ENCODE data around the gene ADAMTS16. TPM values are rescaled to one million over a fixed set of nuclear protein-coding genes. Genes with fewer than 3 reads are reported as not detected.

The ADAMTS16 gene
- polyA plus RNA-seq, 3 donors = 69.6 to 80.2 (median 79.9) TPM

DNA sequence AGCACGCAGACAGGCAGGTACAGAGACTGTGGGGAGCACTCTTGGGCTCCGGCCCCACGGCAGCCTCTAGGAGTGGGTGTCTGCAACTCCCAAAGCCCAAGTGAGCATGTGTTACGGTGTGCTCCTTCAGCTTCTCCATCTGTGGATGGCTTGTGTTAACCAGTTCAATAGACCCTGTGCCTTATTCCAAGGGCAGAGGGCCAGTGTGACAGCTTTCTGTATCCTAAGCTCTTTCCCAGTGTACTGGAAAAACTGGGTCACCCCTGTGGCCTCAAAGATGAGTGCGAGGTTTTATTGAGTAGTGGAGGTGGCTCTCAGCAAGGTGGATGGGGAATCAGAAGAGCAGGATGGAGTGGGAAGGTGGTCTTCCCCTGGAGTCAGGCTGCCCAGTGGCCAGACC lies 78.3 kb downstream of the ADAMTS16 start:
- no peak for DNase-seq

DNA sequence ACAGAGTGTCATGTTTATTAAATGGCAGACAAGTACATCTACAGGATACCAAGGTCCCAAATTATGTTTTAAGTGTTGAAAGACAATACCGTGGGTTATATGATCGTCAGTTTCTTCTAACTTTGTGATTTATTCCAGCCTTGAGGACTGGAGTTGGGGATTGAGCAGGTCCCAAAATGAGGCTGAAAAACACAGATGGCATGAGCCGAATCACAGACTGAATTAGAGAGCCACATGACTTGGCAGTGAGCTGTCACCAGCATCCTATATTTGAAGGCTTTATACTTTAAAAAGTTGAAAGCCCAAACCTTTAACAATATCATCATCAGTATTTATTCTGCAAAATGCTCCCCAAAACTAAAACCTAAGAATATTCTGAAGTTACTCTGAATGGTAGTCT lies 79.4 kb downstream of the ADAMTS16 start:
- no peak for DNase-seq

DNA sequence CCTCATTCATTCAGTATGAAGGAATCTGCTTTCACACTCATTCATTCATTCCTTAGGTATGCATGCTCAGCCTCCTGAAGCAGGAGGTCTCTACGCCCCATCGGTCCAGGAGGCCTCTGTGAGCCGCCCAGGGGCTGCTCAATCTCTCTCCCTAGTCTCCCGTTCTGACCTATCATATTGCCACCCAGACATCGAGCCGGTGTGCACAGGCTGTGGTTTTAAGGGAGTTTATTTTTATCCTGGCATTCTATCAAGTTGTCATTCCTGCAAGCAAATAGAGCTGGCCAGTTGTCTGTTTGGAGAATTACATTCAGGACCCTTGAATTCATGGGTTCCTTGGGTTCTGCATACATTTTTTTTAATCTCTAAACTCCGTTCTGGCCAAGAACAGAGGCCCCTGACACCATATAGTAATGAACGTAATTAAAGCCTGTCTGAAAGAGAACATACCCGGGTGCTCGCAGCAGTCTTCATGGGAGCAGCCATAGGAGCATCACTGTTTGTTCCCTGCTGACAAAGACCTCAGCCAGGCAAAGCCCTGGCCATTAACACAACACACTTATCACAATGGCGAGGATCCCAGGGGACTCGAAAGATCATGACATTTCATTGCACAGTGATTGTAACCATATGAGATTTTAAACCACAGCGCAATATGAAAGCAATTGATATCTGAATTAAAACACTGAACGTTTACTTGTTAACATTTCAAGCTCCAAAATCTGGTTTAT lies 80.9 kb downstream of the ADAMTS16 start:
- no peak for DNase-seq

DNA sequence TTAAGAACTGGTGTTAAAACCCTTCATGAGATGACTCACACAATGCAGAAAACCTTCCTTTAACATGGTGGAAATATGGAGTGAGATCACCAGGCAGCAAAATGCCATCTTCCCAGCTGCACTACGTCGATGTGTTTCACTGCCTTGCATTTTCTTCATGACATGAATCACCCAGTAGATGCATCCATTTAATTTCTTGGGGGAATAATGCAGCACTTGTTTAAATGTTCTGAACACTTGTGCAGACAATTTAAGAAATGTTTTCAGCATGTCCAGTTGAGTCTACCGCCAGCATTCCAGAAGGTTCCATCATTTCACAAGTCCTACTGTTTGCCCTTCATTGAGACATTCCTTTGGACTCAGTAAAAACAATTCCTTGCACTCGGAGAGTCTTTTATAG lies 81.6 kb downstream of the ADAMTS16 start:
- DNase-seq = no peak

DNA sequence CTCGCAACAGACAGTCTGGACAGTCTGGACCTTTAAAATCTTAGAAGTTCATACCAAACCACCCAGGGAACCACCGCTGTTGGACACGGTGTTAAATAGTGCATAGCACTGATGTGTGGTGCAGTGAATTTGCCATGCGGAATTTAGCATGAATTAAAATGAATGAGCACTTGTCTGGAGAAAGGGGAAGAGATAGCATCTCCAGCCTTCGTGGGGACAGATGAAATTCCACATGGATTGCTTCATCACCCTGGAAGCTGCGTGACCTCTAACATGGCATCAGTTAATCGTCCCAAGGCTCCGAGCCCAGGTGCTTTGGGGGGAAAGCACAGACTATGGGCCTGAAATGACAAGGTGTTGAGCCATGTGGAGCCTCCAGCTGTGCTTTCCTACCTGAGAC lies 91.4 kb downstream of the ADAMTS16 start:
- no peak for DNase-seq

DNA sequence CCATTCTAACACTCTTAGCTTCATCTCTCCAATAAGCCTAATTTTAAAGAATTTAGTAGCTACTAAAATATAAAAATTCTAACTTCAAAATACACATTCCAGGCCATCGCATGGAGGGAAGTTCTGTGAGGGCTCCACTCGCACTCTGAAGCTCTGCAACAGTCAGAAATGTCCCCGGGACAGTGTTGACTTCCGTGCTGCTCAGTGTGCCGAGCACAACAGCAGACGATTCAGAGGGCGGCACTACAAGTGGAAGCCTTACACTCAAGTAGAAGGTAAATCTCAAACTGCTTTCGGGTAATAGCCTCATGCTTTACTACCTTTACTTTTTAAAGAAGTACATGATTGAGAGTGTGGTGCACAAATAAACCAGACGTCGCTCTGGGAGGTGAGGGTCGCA lies 94.8 kb downstream of the ADAMTS16 start:
- no peak for DNase-seq

DNA sequence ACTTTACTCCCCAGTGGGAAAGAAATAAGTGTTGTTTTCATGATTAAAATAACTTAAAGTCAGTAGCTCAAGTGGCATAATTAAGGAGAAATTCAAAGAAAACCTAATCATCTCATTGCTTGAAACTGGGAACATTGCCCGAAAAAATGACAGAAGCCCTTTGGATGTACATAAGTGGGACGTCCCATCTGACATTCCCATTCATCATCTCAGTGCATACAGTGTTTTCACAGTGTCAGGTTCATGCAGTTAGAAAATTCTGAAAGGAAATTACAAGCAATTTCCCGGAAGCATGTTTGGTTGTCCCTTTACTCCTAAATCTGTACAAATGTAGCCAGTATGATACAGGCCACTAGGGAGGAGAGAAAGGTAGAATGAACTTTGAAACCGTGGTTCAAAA lies 95.6 kb downstream of the ADAMTS16 start:
- no peak for DNase-seq

DNA sequence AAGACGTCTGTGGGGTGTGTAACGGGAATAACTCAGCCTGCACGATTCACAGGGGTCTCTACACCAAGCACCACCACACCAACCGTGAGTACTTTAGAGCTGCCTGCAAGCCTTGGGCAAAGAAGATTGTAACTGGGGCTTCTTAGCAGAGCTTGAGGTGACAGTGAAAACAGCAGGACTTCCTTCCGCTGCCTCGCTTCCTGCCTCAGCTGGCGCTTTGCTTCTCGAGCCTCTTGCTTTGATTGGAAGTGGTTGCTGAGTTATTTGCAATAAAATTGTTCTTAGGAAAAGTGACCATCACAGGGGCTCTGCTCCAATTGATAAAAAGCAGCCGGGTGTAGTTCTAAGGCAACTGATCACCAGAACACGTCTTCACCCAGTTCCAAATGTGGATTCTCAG lies 99.1 kb downstream of the ADAMTS16 start:
- DNase-seq = no peak

DNA sequence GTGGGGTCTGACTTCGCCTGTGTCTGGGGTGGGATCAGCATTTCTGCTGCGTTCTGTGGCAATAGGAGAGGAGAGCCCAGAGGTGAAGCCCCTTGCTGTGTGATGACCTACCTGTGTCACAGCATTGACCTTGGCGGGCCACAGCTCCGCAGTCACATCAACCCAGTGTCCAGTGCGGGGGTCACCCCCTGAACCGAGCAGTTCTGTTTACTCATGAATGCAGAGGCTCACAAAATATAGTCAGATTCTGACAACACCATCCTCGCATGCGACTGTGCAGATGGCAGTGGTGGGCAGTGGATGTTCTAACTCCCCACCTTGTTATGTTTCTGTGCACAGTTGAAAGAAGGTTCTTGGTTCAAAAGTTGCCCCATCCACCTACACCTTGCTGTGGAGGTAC lies 100.1 kb downstream of the ADAMTS16 start:
- no peak for DNase-seq

DNA sequence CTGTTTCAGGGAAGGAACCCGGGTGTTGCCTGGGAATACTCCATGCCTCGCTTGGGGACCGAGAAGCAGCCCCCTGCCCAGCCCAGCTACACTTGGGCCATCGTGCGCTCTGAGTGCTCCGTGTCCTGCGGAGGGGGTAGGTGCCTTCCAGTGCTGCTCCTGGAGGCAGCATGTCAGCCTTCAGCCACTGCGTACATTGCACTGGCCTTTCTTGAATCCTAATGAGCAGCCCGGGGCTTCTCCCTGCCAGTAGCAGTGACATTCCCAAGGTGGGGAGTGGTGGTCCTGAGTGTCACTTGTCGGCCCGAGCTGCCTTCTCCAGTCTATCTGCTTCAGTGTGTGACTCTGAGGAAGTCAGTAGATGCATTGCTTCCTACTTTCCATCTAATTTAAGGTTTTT lies 101.9 kb downstream of the ADAMTS16 start:
- no peak for DNase-seq

DNA sequence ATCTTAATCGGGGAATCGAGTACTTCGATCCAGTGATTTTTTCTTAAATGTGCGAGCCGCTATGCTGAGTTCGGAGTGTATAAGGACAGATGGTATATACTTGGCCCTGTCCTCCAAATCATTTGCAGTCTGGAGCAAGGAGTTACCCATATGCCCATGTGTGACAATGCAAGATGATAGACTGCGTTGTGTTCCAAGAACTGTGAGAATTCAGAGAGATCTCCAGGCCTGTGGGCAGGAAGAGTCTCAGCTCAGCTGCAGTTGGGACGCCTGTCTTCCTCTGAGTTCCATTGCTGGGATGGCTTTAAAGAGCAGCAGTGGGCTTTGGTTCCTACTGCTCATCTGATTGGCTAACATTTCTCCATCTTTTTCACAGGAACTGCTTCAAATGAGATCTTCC lies 106.6 kb downstream of the ADAMTS16 start:
- no peak for DNase-seq

DNA sequence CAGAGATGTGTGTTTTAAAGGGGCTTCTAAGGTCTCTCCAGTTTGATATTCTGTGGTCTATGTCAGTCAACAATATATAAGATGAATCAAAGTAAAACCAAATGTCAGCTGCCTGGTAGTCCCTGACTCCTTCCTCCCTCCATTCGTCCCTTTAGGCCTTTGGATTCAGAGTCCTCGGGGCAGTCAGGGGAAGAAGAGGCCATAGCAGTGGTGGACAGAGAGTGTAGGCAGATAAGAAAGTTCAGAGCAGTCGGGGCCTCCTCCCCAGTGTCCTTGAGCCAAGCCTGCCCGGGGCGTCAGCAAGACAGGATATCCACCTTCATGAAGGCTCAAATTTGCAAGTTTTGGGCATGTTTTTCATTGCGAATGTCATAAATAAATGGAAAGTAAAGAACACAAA lies 110.6 kb downstream of the ADAMTS16 start:
- DNase-seq = no peak

DNA sequence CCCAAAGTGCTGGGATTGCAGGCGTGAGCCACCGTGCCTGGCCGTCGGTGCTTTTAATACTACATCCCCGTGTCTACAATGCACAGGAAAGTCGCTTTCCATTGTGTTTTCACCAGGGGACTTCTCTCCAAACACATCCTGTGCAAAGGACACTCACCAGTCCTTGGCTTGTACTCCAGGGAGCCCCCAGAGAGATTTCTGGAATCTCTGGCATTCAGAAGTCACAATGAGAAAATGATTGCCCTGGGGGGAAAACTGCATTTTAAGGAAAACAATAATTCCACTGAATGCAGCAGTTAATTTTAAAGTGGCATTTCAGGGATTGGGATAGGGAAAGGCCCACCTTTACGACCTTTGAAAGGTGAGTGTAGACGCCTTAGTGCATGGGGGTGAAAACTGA lies 112.0 kb downstream of the ADAMTS16 start:
- DNase-seq = no peak

DNA sequence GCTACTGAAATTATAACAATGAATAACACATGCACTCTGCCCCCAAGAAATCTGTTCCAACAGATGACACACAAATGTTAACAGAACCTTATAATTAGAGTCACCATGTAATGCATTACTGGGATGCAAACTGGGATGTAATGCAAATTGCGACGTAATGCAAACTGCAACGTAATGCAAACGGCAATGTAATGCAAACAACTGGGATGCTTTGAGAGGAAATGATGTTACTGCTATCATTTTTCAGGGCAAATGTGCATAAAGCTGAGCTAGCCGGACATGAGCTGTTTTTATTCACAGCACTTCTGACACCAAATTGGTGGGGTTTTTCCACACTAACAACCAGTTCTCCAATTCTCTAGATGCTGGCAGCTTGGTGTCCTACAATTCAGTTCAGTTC lies 117.2 kb downstream of the ADAMTS16 start:
- no peak for DNase-seq

DNA sequence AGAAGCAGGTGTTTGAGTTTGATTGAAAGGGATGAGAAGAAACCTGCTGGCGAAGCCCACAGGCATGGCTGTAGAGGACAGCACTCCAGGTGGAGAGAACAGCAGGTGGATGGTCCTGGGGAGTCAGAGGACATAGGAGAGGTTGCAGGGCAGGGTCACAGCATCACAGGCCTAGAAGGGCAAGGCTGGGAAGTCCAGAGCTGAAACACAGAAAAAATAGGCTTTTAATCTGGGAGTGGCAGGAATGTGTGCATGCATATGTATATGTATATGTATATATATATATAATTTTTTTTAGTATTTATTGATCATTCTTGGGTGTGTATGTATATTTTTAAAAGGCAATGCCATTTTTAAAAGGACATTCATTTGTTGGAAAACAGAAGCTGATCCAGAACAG lies 118.4 kb downstream of the ADAMTS16 start:
- DNase-seq = no peak

DNA sequence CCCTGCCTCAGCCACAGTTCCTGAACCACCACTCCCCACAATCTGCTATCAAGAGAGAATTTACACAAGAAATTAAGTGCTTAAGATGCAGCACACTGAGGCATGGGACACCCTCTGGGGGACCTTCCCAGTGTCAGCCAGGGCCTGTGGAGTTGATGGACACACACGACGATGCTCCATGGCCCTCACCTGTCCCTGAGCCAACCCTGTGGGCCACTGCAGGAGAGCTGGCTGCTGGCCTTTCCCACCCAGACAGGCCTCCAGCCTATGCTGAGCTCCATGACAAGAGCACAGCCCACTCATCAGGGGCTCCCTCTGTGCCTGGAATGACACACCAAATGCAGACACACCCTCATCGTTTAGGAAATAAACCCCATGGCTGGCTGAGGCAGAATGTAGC lies 124.6 kb downstream of the ADAMTS16 start:
- no peak for DNase-seq

DNA sequence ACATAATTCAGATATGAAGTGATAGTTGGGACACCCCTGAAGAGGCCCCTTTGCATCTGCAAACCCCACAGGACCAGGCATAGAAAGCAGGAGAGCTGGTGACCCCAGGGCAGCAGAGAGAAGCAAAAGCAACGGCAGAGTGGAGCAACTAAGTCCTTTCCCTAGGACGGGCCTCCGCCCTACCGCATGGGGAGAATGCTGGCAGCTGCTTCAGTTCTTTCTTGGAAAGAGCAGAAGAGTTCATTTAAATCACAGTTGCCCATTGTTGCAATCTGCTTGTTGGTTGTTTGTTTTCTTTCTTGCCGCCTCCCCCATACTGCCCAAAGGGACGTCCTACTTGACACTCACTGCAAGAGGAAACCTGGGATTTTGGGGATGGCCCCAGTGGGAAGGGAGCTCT lies 126.2 kb downstream of the ADAMTS16 start:
- no peak for DNase-seq

DNA sequence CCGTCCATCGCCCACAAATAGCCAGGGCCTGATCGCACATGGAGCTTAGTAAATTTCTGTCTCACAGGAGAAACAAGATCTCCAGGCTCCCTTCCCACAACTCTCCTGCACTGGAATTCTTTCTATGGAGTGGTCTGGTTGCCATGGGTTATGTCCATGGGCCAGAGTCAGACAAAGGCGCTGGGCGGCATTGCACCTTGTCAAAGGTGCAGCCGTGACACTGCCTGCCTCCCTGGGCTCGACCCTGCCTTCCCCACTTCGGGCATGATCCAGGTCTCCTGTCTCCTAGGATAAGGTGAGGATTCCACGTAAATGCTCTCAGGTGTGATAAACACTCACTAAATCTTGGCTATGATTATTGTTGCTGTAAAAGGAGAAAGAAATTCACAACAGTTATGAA lies 130.0 kb downstream of the ADAMTS16 start:
- DNase-seq = no peak

DNA sequence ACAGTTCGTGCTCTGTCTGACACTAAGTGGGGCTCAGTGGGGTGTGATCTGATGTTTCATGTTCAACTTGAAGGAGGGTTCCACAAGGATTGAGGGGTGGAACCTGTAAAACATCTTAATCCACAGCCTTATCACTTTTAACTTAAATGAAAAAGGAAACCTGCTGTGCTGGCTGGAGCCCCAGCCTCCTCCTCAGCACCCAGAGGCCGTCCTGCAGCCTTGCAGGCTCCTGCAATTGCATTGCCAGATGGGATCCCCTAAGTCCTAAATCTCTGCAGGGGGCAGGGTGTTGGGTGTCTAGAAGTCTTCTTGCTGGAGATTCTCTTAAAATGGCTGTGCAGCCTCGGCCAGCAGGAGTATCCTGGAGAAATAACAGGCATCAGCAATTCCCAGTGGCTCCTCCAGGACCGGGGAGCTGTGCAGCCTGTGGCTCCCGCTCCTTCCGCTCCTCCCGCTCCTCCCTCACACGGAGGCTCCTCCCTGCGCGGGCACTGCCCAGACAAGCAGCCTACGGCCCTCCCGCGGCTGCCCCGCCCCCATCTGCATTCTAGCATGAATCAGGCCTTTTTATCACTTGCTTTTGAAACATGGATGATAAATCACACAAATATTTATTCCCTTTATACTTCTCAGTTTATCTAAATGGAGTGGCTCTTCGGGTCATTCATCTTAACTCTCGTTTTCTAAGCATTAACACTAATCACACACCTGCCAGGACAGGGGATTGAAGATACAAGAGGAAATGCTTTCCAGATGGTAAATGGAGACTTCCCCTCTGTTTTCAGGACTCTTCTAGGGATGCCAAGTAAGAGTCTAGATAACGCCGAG lies 131.0 kb downstream of the ADAMTS16 start:
- peak; percentile 51 for DNase-seq

DNA sequence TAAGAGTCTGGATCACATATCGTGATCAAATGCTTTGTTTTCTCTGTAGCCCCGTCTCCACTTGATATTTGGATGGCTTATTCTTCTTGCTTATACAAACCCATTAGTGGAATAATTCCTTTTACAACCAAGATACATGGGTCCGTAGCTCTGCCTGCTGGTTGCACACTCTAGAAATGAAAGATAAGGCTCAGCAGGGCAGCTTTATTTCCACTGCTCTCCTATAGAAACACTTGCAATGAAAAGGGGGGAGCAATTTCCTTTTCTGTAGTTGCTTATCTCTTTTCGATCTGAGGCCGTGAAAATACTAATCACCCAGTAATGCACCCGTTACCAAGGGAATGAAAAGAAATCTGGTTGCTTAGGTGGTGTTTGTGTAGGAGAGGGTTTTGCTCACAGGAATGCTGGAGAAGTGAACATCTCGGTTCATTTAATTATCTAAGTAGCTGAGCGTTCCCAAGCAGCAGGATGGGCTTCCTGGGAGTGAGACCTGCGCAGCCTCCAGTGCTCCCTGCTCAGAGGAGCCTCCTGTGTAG lies 131.7 kb downstream of the ADAMTS16 start:
- no peak for DNase-seq

DNA sequence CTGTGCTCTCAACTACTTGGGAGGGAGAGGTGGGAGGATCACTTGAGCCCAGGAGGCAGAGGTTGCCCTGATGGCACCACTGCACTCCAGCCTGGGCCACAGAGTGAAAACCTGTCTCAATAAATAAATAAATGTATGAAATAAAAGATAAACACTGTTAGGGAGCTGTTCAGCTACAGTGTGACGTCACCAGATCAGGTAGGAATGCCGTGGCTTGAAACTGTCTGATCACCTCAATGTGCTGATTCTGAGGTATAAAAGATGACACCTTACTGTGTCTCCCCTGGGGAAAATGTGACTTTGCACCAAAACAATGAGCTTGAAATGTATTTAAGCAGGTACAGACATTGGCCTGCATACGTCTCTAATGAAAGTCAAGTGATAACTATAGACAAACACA lies 133.3 kb downstream of the ADAMTS16 start:
- no peak for DNase-seq

DNA sequence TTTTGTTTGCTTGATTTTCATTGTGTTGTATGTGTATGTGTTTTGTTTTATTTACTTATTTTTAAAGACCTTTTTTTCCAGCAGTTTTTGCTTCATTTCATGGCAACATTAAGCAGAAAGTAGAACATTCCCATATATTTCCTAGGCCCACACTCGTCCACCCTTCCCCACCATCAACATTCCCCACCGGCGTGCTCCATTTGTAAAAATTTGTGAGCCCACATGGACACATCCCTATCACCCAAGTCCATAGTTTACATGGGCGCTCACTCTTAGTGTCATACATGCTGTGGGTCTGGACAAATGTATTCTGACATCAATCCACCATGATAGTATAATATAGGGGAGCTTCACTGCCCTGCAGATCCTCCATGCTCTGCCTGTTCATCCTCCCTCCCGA lies 133.8 kb downstream of the ADAMTS16 start:
- DNase-seq = no peak

DNA sequence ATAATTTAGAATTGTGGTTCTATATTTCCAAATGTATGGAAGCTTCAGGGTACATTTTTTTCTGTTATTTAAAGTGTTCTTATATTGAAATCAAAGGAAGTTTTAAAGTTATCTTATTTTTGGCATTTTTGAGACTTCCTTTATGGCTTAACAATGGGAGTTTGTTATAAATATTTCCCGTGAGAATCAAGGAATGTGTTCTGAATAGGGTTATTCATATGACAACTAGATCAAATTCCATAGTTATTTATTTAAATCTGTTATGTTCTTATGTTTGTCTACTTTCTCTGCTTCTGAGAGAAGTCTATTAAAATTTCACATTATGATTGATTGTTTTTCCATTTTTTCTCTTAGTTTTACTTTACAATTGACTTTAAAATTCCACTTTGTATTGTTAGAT lies 135.1 kb downstream of the ADAMTS16 start:
- no peak for DNase-seq
